Hepatocyte (in vitro differentiated cells): Measurements from ENCODE around the gene EGLN3. TPM values are rescaled to one million over a fixed set of nuclear protein-coding genes. Genes with fewer than 3 reads are reported as not detected.

Source experiments
- DNase-seq: peaks from one replicate; pipeline ENCODE4 v3.0.0-alpha.2; 2016; ENCODE audit warnings: low spot score
- H2AFZ ChIP-seq: fragments of 200-600 bp; sonication (generic); 2 replicates; pipeline ENCODE4 v1.6.0; 2016; ENCODE audit warnings: antibody characterized with exemption, mild to moderate bottlenecking
- H3K27ac ChIP-seq: fragments of 200-600 bp; sonication (generic); 2 replicates; pipeline ENCODE4 v1.5.1; 2016; ENCODE audit warnings: mild to moderate bottlenecking
- H3K27me3 ChIP-seq: fragments of 200-600 bp; sonication (generic); 2 replicates; pipeline ENCODE4 v1.6.1; 2016
- H3K36me3 ChIP-seq: fragments of 200-600 bp; sonication (generic); replicated peaks from 2 replicates; pipeline ENCODE4 v1.5.1; 2016; ENCODE audit warnings: low read depth; ENCODE audit not compliant: insufficient read depth
- H3K4me1 ChIP-seq: fragments of 200-600 bp; sonication (generic); 2 replicates; pipeline ENCODE4 v1.5.1; 2016; ENCODE audit warnings: mild to moderate bottlenecking, moderate library complexity; ENCODE audit not compliant: insufficient read depth
- H3K4me2 ChIP-seq: fragments of 200-600 bp; sonication (generic); 2 replicates; pipeline ENCODE4 v1.6.0; 2016
- H3K4me3 ChIP-seq: fragments of 200-600 bp; sonication (generic); 2 replicates; pipeline ENCODE4 v1.5.1; 2016; ENCODE audit warnings: mild to moderate bottlenecking
- H3K79me2 ChIP-seq: fragments of 200-600 bp; sonication (generic); 2 replicates; pipeline ENCODE4 v1.6.0; 2017; ENCODE audit warnings: mild to moderate bottlenecking
- H3K9me2 ChIP-seq: fragments of 200-600 bp; sonication (generic); replicated peaks from 2 replicates; pipeline ENCODE4 v1.6.0; 2017; ENCODE audit warnings: mild to moderate bottlenecking; ENCODE audit not compliant: insufficient read depth
- H3K9me3 ChIP-seq: fragments of 200-600 bp; sonication (generic); 2 replicates; pipeline ENCODE4 v1.5.1; 2016; ENCODE audit warnings: low read depth, mild to moderate bottlenecking
- H4K20me1 ChIP-seq: fragments of 200-600 bp; sonication (generic); 2 replicates; pipeline ENCODE4 v1.6.0; 2016; ENCODE audit warnings: mild to moderate bottlenecking; ENCODE audit not compliant: insufficient read depth, poor library complexity, severe bottlenecking
- CTCF ChIP-seq: fragments of 200-600 bp; sonication (generic); IDR thresholded peaks from 2 replicates; pipeline ENCODE4 v1.5.1; 2016; ENCODE audit warnings: antibody characterized with exemption, mild to moderate bottlenecking; ENCODE audit not compliant: poor library complexity
- EZH2 ChIP-seq: fragments of 200-600 bp; sonication (generic); IDR thresholded peaks from 2 replicates; pipeline ENCODE4 v1.6.1; 2016; ENCODE audit warnings: antibody characterized with exemption, mild to moderate bottlenecking, borderline replicate concordance
- EZH2phosphoT487 ChIP-seq: fragments of 200-600 bp; sonication (generic); IDR thresholded peaks from one replicate; pipeline ENCODE4 v1.6.1; 2018; ENCODE audit warnings: antibody characterized with exemption, mild to moderate bottlenecking, low read depth, moderate library complexity; ENCODE audit not compliant: unreplicated experiment, severe bottlenecking
- WGBS: methylation state at CpG from one replicate; pipeline ENCODE4 v1.1.6; 2016; ENCODE audit warnings: low lambda C conversion rate; ENCODE audit errors: missing lambda C conversion rate; 5-methylcytosine and 5-hydroxymethylcytosine counted together
- polyA plus RNA-seq: library from polyadenylated mRNA; unstranded; fragments of >200 nt; fragmentation: Nextera tagmentation; extraction: Ambion mirVana; gene quantifications from 2 replicates; pipeline ENCODE4 v1.2.1, GENCODE V29; 2016
- total RNA-seq: library from RNA; depleted of rRNA; stranded (reverse); fragments of >200 nt; gene quantifications from 2 replicates; pipeline ENCODE4 v1.2.3, GENCODE V29; 2014

EGLN3 gene
- total and polyA plus RNA-seq, 2 experiments from 2014 or later, result 11.9 to 17.2 TPM

- Histone ChIP-seq H3K27ac (no peak overlapping the region), H4K20me1 (no peaks in the 10 kb centered on the region), H3K36me3 (no peaks in the 10 kb centered on the region), H3K4me2 (no peak overlapping the region), H3K27me3 (no peaks in the 10 kb centered on the region), H3K4me1 (no peaks in the 10 kb centered on the region), H3K9me2 (no peaks in the 10 kb centered on the region), H3K79me2 (no peaks in the 10 kb centered on the region), H3K9me3 (no peaks in the 10 kb centered on the region), H3K4me3 (no peak overlapping the region), H2AFZ (no peak overlapping the region)
- DNase-seq, result no peak
- no peak for TF ChIP-seq EZH2phosphoT487
- TF ChIP-seq EZH2, result no peak
- no peak for TF ChIP-seq CTCF
- 58% methylated on average over 2 of the region's 2 CpGs for WGBS
Observed at GRCh38 chr14:33997611-33998010, 46.7 kb upstream of the EGLN3 start.

- no peaks in the 10 kb centered on the region for H3K36me3 ChIP-seq
- 96% methylated on average over 8 of the region's 8 CpGs for WGBS
- no peaks in the 10 kb centered on the region for H3K79me2 ChIP-seq
- no peak overlapping the region for H3K4me2 ChIP-seq
- no peaks in the 10 kb centered on the region for H3K9me2 ChIP-seq
- DNase-seq, result no peak
- no peak for TF ChIP-seq EZH2
- TF ChIP-seq EZH2phosphoT487, result no peak
- no peak for TF ChIP-seq CTCF
- H3K9me3 ChIP-seq, result no peaks in the 10 kb centered on the region
- H3K27ac ChIP-seq, result no peak overlapping the region
- H3K27me3 ChIP-seq, result no peaks in the 10 kb centered on the region
- no peaks in the 10 kb centered on the region for H3K4me1 ChIP-seq
- no peak overlapping the region for H3K4me3 ChIP-seq
- H4K20me1 ChIP-seq, result no peaks in the 10 kb centered on the region
- no peak overlapping the region for H2AFZ ChIP-seq
Observed at GRCh38 chr14:33996462-33996861, 45.6 kb upstream of the EGLN3 start.

- Histone ChIP-seq H3K27ac (no peak overlapping the region), H3K79me2 (no peaks in the 10 kb centered on the region), H3K36me3 (no peaks in the 10 kb centered on the region), H3K9me2 (no peaks in the 10 kb centered on the region), H2AFZ (no peak overlapping the region), H4K20me1 (no peaks in the 10 kb centered on the region), H3K4me2 (no peak overlapping the region), H3K9me3 (no peaks in the 10 kb centered on the region), H3K4me1 (peaks cover 15% of the 10 kb centered on the region), H3K4me3 (no peak overlapping the region), H3K27me3 (no peaks in the 10 kb centered on the region)
- TF ChIP-seq CTCF (no peak), EZH2phosphoT487 (no peak), EZH2 (no peak)
- WGBS, result 94% methylated on average over 1 of the region's 1 CpG
- DNase-seq, result no peak
Observed at GRCh38 chr14:33993246-33993645, 42.4 kb upstream of the EGLN3 start.
